GM21786 (cell line): Measurements from ENCODE around the gene GPX4.

Experiments used
- ATAC-seq: cut with Tn5 transposase; IDR thresholded peaks from one replicate; pipeline ENCODE4 v1.9.1; 2021; ENCODE audit not compliant: unreplicated experiment

The GPX4 gene

GRCh38 chr19:1068009-1069001, 35.5 kb upstream of the GPX4 start:
- no peak for ATAC-seq

GRCh38 chr19:1069009-1069779, 34.6 kb upstream of the GPX4 start:
- ATAC-seq: no peak

GRCh38 chr19:1070576-1070930, 33.2 kb upstream of the GPX4 start:
- no peak for ATAC-seq

- no peak for ATAC-seq
Observed at GRCh38 chr19:1070931-1071791, 32.6 kb upstream of the GPX4 start.

DNA sequence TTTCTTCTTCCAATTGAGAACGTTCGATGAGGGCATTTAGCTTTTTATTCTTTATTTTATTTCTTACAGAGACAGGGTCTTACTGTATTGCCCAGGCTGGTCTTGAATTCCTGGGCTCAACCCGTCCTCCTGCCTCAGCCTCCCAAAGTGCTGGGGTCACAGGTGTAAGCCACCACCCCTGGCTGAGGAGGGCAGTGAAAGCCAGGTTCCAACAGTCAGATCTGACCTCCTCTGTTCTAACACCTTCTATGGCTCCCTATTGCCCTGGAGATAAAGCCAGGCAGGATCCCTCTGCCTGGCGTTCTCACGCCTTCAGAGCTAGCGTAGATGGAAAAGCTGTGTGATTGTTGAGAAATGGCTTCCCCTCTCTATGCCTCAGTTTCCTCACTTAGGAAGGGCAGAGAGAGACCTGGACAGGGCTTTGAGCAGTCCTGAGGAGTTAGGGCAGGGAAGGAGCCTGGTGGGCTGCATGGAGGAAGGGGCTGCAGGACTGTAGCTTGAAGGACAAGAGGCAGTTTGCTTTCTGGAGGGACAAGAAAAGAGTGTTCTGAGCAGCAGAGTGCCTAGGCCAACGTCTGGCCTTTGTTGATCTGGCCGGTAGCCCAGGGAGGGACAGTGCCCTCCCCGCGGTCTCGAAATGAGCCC, 31.3 kb upstream of the GPX4 start:
- ATAC-seq: no peak

DNA sequence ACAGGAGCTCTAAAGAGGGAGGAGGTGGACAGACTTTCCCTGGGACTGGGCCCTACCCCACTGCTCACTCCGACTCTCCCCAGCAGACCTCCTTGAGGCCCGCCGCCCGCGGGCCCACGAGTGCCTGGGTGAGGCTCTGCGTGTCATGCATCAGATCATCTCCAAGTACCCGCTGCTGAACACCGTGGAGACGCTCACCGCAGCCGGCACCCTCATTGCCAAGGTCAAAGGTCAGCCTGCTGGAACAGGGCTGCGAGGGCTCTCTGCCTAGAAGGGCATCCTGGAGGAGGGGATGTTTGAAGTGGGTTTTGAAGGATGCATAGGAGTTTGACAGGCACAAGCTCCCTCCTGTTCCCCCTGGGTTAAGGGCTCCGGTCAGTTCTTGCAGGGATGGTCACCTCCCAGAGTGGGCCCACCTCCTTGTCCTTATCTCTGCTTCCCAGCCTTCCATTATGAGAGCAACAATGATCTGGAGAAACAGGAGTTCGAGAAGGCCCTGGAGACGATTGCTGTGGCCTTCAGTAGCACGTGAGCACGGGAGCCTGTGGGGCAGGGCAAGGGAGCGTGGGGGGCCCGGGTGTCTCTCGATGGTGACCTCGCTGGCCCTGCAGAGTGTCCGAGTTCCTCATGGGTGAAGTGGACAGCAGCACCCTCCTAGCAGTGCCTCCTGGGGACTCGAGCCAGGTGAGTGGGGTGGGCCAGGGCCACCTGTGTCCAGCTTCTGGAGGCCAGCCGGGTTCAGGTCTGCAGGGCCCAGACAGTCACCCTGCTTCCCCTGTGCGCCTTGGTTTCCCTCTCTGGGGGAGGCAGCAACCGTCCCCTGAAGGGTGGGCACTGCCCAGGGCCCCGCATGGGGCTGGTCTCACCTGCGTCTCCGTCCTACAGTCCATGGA, 30.5 kb upstream of the GPX4 start:
- ATAC-seq: no peak

DNA sequence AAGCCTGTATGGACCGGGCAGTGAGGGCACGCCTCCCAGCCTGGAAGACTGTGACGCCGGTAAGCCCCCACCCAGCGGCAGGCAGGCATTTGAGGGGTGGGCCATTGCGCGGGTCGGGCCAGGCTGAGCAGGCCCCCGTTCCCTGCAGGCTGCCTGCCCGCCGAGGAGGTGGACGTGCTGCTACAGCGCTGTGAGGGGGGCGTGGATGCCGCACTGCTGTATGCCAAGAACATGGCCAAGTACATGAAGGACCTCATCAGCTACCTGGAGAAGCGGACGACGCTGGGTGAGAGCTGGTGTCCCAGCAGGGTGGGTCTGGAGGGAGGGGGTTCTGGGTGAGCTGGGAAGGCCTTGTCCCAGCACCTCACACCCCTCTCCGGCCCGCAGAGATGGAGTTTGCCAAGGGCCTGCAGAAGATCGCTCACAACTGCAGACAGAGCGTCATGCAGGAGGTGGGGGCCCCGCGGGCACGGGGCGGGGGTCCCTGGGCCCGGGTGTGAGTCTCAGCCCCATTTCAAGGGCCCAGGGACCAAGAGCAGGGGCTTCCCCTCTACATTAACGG, 29.8 kb upstream of the GPX4 start:
- no peak for ATAC-seq

- no peak for ATAC-seq
Observed at GRCh38 chr19:1074544-1075283, 29.1 kb upstream of the GPX4 start.

DNA sequence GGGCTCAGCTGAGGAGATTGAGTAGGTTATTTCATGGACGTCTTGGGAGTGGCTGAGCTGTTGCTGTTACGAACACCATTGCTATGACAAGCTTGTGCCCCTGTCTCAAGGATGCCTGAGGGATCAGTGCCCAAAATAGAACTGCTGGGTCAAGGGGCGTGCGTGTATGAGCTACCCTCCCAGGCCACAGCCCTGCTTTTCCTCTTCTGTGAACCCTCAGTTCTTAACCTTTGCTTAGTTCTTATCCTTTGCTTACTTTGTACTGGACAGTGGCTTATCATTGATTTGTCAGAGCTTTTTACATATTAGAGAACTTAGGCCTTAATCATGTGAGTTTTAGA, 27.8 kb upstream of the GPX4 start:
- ATAC-seq: no peak

DNA sequence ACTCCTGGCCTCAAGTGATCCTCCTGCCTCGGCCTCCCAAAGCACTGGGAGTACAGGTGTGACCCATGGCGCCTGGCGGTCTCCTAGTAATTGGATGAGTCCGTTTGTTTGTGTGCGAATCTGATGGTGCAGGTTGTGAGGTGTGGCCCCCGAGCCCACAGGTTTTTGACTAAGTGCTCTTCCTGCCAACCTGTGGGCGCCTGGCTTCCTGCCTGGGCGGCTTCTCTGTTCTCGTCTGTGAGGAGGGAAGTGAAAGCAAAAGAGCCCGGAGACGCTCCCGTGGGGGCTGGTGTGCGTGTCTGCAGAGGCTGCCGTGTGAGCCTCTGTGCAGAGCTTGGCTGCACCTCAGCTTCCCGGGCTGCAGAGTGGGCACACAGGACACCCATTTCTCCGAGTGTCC, 26.8 kb upstream of the GPX4 start:
- ATAC-seq: peak; percentile 65

DNA sequence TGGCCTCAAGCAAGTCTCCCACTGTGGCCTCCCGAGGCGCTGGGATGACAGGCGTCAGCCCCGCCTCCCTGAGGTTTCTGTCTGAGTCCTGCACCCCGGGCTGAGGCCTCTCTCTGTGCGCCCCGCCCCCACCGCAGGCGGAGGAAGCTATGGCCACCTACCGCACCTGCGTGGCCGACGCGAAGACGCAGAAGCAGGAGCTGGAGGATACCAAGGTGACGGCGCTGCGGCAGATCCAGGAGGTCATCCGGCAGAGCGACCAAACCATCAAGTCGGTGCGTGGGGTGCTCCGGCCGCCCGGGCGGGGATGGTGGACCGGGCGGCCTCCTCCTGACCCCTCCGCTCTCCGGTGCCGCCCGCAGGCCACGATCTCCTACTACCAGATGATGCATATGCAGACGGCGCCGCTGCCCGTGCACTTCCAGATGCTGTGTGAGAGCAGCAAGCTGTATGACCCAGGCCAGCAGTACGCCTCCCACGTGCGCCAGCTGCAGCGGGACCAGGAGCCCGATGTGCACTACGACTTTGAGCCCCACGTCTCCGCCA, 24.2 kb upstream of the GPX4 start:
- no peak for ATAC-seq

GRCh38 chr19:1080360-1081161, 23.2 kb upstream of the GPX4 start:
- no peak for ATAC-seq

- ATAC-seq: no peak
Observed at GRCh38 chr19:1081301-1082164, 22.3 kb upstream of the GPX4 start.

DNA sequence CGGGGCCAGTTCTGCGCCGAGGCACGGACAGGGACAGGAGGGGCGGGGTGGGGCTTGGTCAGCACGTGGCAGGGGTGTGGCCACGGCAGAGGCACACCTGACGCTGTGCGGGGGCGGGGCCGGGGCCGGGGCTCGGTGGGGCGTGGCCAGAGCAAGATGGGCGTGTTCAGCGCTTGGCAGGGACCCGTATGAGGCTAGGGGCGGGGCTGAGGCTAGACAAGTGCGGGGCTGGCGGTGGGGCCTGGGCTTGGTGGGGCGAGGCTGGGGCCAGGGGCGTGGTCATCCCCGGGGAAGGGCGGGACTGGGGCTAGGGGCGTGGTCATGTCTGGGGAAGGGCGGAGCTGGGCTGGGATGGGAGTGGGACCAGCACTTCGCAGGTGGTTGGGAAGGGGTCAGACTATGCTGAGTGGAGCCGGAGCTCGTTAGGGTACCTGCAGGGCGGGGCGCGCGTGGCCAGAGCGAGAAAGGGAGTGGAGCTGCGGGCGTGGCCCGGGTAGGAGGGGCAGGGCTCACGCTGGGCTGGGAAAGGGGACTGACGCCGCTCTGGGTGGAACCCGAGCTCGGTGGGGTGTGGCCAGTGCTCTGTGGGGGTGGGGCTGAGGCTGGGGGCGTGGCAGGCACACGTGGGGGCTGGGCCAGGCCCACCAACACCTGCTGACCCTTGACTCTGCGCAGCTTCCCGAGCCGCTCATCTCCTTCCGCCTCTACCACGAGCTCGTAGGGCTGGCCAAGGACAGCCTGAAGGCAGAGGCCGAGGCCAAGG, 21.4 kb upstream of the GPX4 start:
- no peak for ATAC-seq

DNA sequence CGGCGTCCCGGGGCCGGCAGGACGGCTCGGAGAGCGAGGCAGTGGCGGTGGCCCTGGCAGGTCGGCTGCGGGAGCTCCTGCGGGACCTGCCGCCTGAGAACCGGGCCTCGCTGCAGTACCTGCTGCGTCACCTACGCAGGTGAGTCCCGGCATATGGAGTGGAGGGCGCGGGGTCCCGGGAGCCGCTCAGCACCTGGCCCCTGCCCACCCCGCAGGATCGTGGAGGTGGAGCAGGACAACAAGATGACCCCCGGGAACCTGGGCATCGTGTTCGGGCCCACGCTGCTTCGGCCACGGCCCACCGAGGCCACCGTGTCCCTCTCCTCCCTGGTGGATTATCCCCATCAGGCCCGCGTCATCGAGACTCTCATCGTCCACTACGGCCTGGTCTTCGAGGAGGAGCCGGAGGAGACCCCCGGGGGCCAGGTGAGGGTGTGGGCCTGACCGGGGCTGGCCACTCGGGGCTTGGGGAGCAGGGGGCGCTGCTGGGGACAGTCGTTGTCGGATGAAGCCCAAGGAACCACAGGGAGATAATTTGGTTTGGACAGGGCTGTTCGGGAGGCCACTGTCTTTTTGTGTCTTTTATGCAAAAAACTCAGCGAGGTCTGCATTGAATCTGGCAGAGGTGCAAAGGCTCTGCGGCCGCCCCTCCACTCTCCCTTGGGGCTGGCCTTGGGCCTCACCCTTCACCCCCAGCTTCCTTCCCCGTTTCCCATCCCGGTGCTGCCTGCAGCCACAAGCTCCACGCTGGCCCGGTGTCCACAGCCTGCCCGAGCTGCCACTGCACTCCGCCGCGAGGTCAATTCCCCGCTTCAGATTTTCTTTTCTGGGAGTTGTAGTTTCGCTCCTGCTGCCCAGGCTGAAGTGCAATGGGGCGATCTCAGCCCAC, 20.6 kb upstream of the GPX4 start:
- no peak for ATAC-seq
